Activated CD4-positive, alpha-beta T cell treated with anti-CD3 and anti-CD28 coated beads, Interleukin-2, amount 50 U/mL, for 24 hours (primary cell): ENCODE results near the gene SWI5.
"Not testable (repeated sequence)": the region's sequence is repeated elsewhere in the genome, so short reads cannot be mapped to it uniquely, and the experiment has no call there.

Experiments used
- DNase-seq, 2 donors: peaks; one replicate each; pipeline ENCODE4 v3.0.0-alpha.2; 2020; ENCODE audit warnings: low read depth in 1 of 2, low spot score in 1 of 2

SWI5 gene

GRCh38 chr9:128276574-128277270 lies 646 bp downstream of the SWI5 start:
- DNase-seq = no peak

GRCh38 chr9:128279088-128280073 lies 3.3 kb downstream of the SWI5 start:
- not testable (repeated sequence) for DNase-seq

- DNase-seq = no peak
These were observed 4.1 kb downstream of the SWI5 start for GRCh38 chr9:128280084-128280622.

- no peak for DNase-seq
These were observed 6.4 kb downstream of the SWI5 start for GRCh38 chr9:128282500-128282899.

GRCh38 chr9:128285033-128285784 lies 9.1 kb downstream of the SWI5 start:
- no peak for DNase-seq

GRCh38 chr9:128286440-128286839 lies 10.4 kb downstream of the SWI5 start:
- DNase-seq = no peak

- no peak for DNase-seq
These were observed 12.4 kb downstream of the SWI5 start for GRCh38 chr9:128288273-128289004.

- DNase-seq = no peak
These were observed 15.9 kb downstream of the SWI5 start for GRCh38 chr9:128292009-128292408.

- DNase-seq = no peak
These were observed 17.0 kb downstream of the SWI5 start for GRCh38 chr9:128293091-128293490.

- no peak for DNase-seq
These were observed 18.1 kb downstream of the SWI5 start for GRCh38 chr9:128294142-128294541.

- DNase-seq = no peak
These were observed 20.5 kb downstream of the SWI5 start for GRCh38 chr9:128296340-128297220.

- DNase-seq = no peak
These were observed 21.2 kb downstream of the SWI5 start for GRCh38 chr9:128297221-128297773.

GRCh38 chr9:128298535-128299482 lies 22.7 kb downstream of the SWI5 start:
- no peak for DNase-seq

GRCh38 chr9:128304136-128304970 lies 28.3 kb downstream of the SWI5 start:
- DNase-seq = no peak

GRCh38 chr9:128304971-128305288 lies 28.9 kb downstream of the SWI5 start:
- no peak for DNase-seq

- no peak for DNase-seq
These were observed 33.5 kb downstream of the SWI5 start for GRCh38 chr9:128309551-128309950.

GRCh38 chr9:128310461-128310860 lies 34.4 kb downstream of the SWI5 start:
- no peak for DNase-seq
